GM12874 (cell line): ENCODE measurements around the gene TMF1.

Source experiments
- TF ChIP-seq, protein P1 (sequence below): IDR thresholded peaks from 2 replicates; pipeline ENCODE4 v1.5.1; 2011; ENCODE audit warnings: low read depth, mild to moderate bottlenecking, control low read depth, low read length, moderate library complexity; ENCODE audit not compliant: insufficient read depth

The TMF1 gene

GRCh38 chr3:69084326-69085167, 32.4 kb upstream of the TMF1 start, which contains the start of gene ARL6IP5:
TSS of gene ARL6IP5 (plus strand) at chr3:69084937. CDS start at chr3:69085048, 111 bp downstream.
- TF ChIP-seq, protein P1, sequence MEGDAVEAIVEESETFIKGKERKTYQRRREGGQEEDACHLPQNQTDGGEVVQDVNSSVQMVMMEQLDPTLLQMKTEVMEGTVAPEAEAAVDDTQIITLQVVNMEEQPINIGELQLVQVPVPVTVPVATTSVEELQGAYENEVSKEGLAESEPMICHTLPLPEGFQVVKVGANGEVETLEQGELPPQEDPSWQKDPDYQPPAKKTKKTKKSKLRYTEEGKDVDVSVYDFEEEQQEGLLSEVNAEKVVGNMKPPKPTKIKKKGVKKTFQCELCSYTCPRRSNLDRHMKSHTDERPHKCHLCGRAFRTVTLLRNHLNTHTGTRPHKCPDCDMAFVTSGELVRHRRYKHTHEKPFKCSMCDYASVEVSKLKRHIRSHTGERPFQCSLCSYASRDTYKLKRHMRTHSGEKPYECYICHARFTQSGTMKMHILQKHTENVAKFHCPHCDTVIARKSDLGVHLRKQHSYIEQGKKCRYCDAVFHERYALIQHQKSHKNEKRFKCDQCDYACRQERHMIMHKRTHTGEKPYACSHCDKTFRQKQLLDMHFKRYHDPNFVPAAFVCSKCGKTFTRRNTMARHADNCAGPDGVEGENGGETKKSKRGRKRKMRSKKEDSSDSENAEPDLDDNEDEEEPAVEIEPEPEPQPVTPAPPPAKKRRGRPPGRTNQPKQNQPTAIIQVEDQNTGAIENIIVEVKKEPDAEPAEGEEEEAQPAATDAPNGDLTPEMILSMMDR = no peak

- TF ChIP-seq, protein P1 = no peak
These were observed 30.7 kb upstream of the TMF1 start for GRCh38 chr3:69082805-69083204.

DNA sequence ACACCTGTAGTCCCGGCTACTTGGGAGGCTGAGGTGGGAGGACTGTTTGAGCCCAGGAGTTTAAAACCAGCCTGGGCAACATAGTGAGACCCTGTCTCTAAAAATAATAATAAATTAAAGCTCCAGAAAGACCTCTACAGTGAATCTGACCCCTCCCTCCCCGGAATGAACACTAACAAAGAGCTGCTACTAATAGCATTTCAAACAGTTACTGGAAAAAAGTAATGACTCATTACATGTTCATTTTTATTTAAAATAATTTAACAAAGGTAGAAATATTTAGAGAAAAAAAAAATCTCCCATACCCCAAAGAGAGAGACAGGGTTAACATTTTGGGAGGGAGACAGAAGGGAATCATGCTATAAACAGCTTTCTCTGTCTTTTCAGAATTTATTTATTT, 30.2 kb upstream of the TMF1 start:
- TF ChIP-seq, protein P1 = no peak

GRCh38 chr3:69081583-69082262, 29.6 kb upstream of the TMF1 start:
- TF ChIP-seq, protein P1 = no peak

DNA sequence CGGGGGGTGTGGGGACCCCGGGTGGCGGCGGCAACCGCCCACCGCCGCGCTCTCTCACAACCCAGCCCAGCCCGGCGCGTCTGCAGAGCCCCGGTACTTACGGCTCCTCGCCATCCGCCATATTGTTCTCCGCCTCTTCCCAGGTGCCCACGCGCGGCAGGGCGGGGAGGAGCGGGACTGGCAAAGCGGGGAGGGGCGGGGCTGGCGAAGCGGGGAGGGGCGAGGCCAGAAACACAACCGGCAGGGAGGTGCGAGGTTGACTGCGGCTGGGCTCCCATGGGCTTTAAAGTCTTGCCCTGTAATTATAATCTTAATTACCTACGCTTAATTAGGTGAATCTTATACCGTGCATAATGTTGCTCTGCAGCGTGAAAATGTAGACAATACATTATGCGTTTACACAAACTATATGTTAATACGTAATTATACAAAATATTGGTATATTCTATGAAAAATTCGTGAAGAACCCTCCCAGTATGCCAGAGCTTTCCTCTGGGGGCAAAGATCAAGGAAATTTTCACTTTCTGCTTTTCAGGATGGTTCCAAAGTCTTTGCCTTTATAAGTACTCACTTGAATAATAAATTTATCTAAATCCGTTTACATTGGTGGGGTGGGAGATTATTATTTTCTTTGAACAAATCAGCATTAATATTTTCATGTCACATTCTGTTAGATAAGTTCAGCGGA, 28.2 kb upstream of the TMF1 start, which contains the start of gene UBA3:
Gene UBA3 (minus strand): TSS at position 133 of the 688 bp plus-strand sequence. CDS start 12 bp downstream, at position 121.
- TF ChIP-seq, protein P1 = no peak

DNA sequence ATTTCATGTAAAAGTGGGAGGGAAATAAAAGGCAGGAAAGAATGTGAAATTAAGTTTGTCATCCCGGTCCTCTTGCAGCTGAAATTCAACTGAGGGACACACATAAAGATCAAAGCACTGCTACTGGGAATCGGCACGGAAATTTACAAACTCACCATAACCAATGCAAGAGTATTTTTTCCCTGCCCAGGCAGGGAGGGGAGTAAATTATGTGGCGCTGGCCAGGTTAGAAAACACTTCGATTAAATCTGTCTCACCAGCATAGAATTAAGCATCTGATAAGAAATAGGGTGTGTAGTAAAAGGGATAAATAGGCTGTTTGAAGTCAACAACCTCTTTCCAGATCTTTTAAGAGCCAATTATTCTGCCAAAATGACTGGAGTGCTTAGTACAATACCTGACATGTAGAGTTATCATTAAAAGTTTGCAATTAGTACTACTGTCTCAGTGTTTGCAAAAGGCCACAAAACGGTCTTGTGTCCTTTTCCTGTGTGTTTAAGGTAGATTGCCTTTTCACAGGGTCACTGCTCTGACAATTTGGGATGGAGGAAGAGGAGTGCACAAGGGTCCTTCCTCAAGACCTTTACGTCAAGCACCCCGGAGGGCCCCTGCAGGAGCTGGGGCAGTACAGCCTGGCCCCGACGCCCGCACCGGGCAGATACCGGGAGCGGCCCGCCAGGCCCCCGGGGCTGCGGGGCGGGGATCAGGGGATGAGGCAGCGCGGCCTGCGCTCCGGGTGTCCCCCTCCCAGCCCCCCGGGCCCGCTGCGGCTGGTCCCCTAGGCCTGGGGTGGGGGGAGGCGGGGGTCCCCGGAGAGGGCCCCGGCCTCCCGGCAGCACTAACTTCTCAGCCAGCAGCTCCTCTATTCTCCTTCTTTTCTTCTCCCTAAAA, 27.4 kb upstream of the TMF1 start:
- TF ChIP-seq, protein P1 = no peak
